GM19395 (cell line): ENCODE results near the gene SASH3.
A peak's percentile ranks its signal among the peaks of the same experiment; 100 is the strongest.

Experiments used
- ATAC-seq: cut with Tn5 transposase; IDR thresholded peaks from one replicate; pipeline ENCODE4 v1.9.1; 2021; ENCODE audit warnings: mild to moderate bottlenecking, moderate library complexity; ENCODE audit not compliant: unreplicated experiment

SASH3 gene

DNA sequence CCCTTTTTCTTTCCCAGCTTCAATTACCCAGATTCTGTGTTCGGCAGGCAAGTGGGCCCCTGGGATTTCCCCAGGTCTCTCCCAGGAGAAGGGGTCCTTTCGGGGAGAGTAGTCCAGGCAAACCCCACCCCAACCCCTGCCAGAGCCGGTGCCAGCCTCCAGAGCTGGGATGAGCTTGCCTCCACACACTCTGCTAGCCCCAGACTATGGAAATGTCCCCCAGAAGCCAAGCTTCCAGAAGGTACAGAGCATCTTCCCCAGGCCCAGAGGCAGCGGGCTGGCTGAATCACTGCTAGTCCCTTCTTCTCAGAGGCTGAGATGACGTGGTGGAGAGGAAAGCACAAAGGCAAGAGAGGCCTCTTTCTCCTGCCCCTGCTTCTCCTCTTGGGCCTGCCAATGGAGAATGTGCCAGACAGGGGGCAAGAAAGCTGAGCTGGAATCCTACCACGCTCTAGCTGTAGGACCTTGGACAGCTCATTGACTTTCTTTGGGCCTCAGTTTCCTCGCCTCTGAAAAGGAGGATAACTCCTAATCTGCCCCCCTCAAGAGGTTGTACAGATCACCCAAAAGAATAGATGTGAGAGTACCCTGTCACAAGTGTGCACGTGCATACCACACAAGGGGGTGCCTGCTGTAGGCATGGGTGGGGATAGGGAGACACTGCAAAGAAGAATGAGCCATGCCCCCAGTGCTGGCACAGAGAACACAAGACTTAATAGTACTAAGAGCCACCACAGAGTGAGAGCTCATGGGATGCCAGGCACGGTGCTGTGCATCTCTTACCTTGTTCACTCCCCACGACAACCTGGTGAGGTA is 2.1 kb downstream of the SASH3 start:
- no peak for ATAC-seq

- ATAC-seq = no peak
Measured at GRCh38 chrX:129782706-129783105, 3.0 kb downstream of the SASH3 start.

DNA sequence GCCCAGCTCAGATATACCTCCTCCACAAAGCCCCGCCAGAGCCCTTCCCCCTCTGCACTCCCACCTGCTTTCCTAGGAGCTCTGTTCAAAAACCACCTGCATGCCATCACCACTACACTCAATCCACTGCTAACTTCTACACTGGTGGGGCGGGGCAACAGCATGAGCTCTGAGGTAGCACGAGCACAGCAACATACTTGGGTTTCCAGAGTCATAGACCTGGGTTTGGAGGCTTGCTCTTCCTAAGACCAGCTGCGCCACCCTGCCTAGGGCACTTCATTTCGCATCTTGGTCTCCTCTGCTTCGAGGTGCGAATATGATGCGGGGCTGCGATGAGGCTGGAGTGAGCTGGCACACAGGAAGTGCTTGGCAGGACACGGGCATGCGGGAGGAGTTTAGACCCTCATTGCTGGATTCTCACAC is 3.6 kb downstream of the SASH3 start:
- no peak for ATAC-seq

DNA sequence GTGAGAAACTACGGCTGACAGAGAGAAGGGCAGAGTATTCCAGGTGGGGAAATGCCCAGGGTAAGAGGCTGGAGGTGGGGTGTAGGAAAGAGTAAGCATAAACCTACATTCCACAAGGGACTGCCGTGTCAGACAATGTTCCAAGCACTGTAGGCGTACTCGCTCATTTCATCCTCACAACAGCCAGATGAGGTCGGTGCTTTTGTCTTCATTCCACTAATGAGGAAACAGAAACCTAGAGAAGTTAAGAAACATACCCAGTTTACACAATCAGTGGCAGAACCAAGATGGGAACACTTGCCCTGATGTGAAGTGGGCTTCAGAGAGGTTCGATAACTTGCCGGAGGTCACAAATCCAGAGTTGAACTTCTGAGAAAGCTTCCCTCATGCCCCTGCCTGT is 4.6 kb downstream of the SASH3 start:
- ATAC-seq = no peak

DNA sequence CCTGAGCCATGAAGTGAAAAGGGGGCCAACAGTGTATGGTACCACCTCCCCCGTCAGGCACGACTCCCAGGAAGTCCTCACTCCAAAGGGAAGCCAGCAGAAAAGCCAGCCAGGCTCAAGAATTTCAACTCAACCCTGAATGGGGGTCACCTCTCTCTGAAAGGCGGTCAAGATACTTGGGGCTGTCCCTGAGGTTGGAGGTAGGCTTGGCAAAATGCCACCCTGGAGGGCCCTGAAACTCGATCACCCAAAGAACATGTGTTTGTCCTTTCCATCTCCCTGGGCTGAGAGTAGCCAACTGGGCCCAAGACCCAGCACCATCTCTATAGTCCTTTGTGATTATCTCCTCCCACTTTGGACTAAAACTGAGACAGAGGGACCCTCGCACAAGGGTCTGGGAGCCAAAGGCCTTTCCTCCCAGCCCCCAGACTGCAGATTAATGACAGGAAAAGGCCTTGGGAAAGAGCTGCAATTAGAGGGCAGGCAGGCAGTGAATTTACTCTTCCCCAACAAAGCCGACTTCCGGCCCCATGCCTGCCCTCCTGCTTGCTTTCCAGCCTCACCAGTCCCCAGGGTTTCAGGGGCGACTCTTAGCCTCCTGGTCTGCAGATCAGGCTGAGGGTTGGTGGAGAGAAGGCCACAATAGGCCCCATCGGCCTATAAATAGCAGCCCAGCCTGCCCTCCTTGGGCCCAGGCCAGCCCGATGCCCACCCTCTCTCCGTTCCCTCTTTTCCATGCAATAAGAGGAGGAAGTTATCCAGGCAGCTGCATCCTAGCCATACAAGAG is 5.6 kb downstream of the SASH3 start:
- ATAC-seq = no peak

DNA sequence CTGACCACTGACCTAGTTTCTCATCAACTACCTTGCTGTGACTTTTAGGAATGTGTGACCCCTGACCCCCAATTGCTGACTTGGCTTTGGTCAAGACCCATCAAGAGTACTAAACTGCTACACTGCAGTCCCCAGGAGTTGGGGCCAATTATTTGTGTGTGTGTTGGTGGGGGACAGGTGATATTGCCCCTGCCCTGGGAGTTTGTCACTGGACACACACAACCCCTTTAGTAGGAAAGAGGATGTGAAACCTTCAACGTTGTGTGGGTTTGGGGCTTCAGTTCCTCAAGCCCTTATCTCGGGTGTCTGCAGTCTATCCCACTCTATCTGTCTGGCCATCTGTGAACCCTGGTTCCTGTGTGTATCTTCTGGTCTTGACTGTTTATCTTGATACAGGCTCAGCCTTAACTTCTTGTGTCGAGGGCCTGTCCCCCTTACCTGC is 6.5 kb downstream of the SASH3 start:
- ATAC-seq = peak; percentile 90

DNA sequence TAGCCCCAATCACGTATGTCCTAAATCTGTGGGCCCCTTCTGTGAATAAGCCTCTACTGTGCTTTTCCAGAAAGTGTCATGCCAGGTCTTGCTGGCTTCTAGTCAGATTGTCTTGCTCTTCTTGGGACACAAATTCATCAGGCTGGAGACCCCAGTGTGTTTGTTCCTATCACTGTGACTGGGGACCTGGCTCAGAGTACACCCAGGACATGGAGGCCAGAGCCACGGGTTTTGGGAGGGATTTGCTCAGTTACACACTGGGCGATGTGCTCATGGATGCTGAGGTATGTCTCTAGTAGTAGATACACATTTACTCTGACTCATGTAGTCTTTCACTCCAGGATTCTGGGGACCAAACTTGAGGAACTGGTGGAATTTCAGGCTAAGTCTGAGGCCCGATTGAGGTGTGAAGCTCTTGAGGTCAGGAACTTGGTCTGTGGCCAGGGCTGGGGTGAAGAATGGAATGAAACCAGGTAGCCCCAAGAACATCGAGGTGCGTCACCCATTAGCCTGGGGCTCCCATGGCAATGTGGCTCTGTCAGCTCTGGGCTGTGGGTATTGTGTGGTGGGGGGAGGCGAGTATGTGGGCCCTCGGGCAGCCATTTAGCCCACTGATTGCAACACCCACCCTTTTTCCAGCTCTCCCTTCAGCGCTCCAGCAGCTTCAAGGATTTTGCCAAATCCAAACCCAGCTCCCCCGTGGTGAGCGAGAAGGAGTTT is 7.7 kb downstream of the SASH3 start:
- no peak for ATAC-seq

DNA sequence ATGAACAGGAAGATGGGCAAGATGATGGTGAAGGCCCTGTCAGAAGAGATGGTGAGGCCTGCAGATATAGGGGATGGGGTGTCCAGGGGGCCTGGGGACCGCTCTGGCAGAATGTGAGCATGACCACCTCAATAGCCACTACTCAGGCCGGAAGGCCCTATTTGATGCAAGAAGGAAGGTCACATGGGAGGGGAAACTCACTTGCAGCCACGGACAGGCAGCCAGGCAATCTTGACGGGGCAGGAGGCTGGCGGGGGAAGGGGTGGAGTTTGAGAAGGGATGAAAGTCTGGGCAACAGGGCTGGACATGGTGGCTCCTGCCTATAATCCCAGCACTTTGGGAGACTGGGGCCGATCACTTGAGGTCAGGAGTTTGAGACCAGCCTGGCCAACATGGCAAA is 8.8 kb downstream of the SASH3 start:
- no peak for ATAC-seq

- no peak for ATAC-seq
Measured at GRCh38 chrX:129790146-129790545, 10.4 kb downstream of the SASH3 start.

DNA sequence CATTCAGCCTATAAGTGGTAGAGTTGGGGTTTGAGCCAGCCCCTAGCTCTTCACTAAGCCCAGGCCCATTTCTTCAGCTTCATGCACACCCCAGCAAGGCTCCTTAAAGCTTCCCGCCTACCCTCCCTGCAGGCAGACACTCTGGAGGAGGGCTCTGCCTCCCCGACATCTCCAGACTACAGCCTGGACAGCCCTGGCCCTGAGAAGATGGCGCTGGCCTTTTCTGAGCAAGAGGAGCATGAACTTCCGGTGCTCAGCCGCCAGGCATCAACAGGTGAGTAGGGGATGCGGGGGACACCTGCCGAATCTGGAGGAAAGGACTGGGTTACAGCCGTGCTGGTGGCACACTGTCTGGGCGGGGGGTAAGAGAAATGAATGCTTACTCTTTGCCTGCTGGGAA is 11.1 kb downstream of the SASH3 start:
- no peak for ATAC-seq

DNA sequence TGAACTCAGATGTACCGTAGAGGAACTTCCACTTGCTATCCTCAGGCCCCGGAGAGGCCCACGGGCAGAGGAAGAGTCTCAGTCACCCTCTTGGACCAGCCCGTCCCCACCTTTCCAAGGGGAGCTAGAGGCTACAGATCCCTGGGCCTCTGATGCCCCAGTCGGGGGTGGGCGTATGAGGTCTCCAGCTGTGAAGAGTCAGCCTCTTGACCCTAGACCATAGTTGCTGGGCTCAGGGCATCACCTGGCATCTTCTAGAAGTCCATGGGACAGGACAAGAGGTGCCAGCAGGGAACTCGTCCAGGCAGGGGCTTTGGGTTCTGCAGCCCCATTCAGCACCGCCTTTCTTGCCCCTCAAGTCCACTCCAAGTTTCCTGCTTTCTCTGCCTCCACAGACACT is 11.6 kb downstream of the SASH3 start:
- no peak for ATAC-seq

DNA sequence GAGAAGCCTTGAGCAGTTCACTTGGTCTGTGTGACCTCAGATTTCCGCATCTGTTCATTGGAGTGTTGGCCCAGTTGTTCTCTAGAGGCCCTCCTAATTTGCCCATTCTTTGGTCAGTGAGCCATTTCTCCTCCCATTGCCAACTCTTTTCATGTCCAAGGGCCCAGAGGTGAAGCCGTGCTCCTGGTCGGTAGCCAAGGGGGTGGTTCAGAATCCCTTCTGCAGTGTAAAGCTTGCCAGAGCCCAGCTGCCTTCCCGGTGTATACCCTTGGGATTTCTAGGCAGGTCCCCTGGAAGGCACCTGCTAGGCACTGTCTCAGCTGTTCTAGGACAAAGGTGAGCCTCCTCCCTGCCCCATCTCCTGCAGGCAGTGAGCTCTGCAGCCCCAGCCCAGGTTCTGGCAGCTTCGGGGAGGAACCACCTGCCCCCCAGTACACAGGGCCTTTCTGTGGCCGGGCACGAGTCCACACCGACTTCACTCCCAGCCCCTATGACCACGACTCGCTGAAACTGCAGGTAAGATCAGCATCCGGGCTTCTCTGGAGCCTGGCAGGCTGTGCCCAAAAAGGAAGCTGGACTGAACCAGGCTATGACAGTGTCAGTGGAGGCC is 12.3 kb downstream of the SASH3 start:
- no peak for ATAC-seq

DNA sequence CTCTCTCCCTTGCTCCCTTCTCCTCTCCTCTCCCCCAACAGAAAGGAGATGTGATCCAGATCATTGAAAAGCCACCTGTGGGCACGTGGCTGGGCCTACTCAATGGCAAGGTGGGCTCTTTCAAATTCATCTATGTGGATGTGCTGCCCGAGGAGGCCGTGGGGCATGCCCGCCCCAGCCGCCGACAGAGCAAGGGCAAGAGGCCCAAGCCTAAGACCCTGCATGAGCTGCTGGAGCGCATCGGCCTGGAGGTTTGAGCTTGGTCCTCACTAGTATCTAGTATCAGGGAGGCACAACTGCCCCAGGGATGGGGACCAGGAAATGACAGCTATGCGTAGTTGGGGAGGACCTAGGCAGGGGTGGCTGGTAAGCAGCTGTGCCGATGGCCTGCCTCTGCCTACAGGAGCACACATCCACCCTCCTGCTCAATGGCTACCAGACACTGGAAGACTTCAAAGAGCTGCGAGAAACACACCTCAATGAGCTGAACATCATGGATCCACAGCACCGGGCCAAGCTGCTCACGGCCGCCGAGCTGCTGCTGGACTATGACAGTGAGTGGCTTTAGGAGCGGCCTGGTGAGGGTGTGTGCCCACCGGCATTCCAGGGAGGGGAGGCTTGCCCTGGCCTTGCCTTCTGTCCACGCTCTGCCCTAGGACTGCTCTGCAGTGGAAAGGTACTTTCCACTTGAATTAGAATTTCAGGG is 13.0 kb downstream of the SASH3 start:
- ATAC-seq = no peak

DNA sequence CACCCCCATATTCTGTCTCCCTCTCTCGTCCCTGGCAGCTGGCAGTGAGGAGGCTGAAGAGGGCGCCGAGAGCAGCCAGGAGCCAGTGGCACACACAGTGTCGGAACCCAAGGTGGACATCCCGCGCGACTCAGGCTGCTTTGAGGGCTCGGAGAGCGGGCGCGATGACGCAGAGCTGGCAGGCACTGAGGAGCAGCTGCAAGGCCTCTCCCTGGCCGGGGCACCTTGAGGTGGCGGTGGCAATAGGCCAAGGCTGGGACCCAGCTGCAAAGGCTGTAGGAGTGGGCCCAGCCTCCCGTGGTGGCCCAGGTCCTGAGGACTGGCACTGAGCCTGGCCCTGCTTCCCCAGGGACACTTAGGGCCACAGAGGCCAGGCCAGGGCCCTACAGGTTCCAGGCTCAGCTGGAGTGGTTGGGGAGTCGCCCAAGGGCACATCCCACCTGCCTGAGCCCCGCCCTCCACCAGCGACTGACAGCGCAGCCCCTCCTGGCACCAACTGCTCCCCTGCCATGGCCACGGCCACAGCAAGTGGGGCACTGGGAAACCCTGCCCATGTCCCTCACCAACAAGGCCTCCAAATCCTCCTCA is 13.9 kb downstream of the SASH3 start:
- no peak for ATAC-seq

GRCh38 chrX:129795584-129795983 is 15.8 kb downstream of the SASH3 start:
- ATAC-seq = no peak

DNA sequence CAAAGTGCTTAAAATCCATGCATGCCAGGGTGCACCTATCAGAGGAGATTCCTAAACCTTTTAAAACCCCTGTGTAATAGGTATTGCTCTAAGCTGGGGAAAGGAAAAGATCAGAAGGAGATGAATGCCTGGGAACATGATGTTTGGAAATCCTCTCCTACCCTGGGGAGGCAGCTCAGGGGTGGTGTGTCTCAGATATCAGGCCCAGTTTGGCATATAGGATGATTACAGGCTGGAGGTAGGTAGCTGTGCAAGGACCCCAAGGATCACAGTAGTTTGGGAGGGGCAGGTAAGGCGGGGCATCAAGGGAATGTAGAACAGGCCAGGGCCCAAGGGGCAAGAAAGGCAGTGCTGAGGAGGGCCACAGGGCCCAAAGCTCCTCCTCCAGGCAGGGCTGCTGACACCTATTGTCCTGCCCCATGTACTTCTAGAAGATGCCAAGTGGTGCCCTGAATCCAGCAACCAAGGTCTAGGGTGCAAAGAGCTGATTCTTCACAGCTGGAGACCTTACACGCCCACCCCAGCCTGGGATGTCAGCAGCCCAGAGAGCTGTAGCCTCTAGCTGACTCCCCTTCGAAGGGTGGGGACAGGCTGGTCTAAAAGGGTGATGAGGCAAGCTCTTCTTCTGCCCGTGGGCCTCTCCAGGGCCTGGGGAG is 17.6 kb downstream of the SASH3 start:
- no peak for ATAC-seq

- ATAC-seq = no peak
Measured at GRCh38 chrX:129798456-129798855, 18.7 kb downstream of the SASH3 start.

- ATAC-seq = no peak
Measured at GRCh38 chrX:129798888-129799287, 19.1 kb downstream of the SASH3 start.

DNA sequence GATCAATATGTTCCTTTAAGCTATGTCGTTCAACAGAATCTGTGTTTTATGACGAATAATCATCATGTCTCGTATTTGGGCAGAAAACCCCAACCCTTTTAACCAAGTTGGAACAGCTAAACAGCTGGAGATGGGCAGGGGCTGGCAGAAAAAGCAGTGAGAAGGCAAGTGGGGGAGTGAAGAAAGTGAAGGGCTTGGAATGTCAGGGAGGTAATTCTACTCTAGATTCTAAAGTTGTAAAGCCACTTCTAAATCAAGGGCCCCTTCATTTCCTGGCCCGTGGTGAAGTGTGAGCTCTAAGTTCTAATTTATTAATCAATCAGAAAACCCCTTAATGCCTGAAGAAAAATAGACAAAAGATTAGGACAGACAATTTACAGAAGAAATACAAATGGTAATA is 20.4 kb downstream of the SASH3 start:
- ATAC-seq = no peak

DNA sequence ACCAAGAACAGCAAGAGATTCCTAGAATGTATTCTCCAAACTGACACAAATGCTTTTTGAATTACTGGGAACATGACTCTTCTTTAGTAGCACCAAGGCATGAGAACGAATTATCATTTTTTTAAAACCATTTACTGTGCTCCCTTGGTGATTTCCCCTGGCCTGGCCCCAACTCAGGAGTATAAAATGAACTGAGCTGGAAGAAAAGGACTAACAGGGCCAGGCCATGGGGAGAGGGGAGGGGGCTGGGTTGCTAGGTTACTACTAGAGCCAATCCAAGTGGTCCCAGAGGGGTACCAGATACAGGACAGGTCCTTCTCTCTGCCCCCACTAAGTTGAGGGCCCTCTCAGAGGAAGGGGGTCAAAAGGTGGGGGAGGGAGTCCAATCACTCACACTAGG is 23.1 kb downstream of the SASH3 start:
- no peak for ATAC-seq
